HFFc6 (cell line): ENCODE data around the gene STEAP3. TPM values are rescaled to one million over a fixed set of nuclear protein-coding genes. Genes with fewer than 3 reads are reported as not detected.

ENCODE experiments used
- DNase-seq: peaks from one replicate; pipeline ENCODE4 v3.0.0-alpha.2; 2018
- H3K27ac Mint-ChIP-seq: 2 replicates; pipeline ENCODE4 v1.8.0; 2020; ENCODE audit warnings: mild to moderate bottlenecking, mixed read lengths
- H3K27me3 Mint-ChIP-seq: 2 replicates; pipeline ENCODE4 v1.8.0; 2021; ENCODE audit warnings: mild to moderate bottlenecking, moderate library complexity, mixed read lengths; ENCODE audit not compliant: insufficient read depth
- H3K36me3 Mint-ChIP-seq: 2 replicates; pipeline ENCODE4 v1.8.0; 2021; ENCODE audit warnings: low read depth, mixed read lengths
- H3K4me1 Mint-ChIP-seq: 2 replicates; pipeline ENCODE4 v1.8.0; 2020; ENCODE audit warnings: low read depth, mixed read lengths
- H3K4me3 Mint-ChIP-seq: 2 replicates; pipeline ENCODE4 v1.8.0; 2020; ENCODE audit warnings: mild to moderate bottlenecking, moderate library complexity, mixed read lengths
- H3K9me3 Mint-ChIP-seq: 2 replicates; pipeline ENCODE4 v1.8.0; 2020; ENCODE audit warnings: mild to moderate bottlenecking, mixed read lengths
- total RNA-seq, 6 experiments: library from RNA; stranded (reverse); fragmentation: NEBNext Ultra II Directional; extraction: Animal tissue kit (Norgen Biotek cat#: 25700); gene quantifications; 2 replicates in 1 of 6; 3 replicates in 5 of 6; pipeline ENCODE4 v1.2.3, GENCODE V29; 2021
- TF ChIP-seq, protein P1 (sequence below): fragments of 200-600 bp; sonication (generic); IDR thresholded peaks from 2 replicates; pipeline ENCODE4 v1.5.0; 2021; ENCODE audit warnings: antibody characterized with exemption, mild to moderate bottlenecking

Gene STEAP3
- total RNA-seq, 6 experiments from 2014 or later: 20.7 to 37.3 (median 30.9) TPM

DNA sequence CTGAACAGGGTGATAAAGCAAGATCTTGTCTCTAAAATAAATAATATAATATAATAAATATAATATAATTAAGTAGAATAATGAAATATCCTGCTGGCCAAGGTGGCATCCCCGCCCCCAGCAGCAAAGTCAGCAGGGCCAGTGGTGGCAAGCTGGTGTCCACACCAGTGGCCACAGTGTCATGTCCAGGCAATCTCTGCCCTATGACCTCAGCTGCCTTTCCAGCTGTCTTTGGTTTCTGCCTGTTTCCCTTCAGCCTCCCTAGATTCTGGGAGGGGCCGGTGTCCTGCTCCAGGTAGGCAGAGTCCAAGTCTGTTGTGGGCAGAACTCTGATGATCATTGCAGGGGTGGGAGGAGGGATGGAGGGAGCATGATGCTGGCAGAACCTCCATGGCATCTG is 16.2 kb upstream of the STEAP3 start:
- H3K36me3 Mint-ChIP-seq: no peaks in the 10 kb centered on the region
- H3K4me1 Mint-ChIP-seq: no peaks in the 10 kb centered on the region
- DNase-seq: no peak
- no peak overlapping the region for H3K4me3 Mint-ChIP-seq
- H3K27ac Mint-ChIP-seq: no peak overlapping the region
- TF ChIP-seq, protein P1, sequence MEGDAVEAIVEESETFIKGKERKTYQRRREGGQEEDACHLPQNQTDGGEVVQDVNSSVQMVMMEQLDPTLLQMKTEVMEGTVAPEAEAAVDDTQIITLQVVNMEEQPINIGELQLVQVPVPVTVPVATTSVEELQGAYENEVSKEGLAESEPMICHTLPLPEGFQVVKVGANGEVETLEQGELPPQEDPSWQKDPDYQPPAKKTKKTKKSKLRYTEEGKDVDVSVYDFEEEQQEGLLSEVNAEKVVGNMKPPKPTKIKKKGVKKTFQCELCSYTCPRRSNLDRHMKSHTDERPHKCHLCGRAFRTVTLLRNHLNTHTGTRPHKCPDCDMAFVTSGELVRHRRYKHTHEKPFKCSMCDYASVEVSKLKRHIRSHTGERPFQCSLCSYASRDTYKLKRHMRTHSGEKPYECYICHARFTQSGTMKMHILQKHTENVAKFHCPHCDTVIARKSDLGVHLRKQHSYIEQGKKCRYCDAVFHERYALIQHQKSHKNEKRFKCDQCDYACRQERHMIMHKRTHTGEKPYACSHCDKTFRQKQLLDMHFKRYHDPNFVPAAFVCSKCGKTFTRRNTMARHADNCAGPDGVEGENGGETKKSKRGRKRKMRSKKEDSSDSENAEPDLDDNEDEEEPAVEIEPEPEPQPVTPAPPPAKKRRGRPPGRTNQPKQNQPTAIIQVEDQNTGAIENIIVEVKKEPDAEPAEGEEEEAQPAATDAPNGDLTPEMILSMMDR: no peak
- peaks cover 41% of the 10 kb centered on the region for H3K27me3 Mint-ChIP-seq
- H3K9me3 Mint-ChIP-seq: no peaks in the 10 kb centered on the region

DNA sequence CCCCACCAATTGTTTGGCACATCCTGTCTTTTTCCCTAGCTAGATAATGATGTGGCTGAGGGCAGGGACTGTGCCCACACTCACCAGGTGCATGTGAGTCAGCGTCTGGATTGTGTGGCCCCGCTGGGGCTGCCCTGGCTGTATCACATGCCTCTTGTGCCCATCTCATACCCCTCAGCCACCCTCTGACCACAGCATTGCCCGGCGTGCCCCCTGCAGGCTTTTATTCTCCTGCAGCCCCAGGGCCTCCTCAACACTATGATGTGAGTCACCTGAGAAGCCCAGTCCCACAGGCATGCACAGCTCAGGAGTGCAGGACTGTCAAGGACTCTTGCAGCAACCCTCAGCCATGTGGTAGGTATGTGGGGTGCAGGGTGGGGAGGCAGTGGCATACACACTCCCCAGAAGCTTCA is 14.8 kb upstream of the STEAP3 start:
- no peak overlapping the region for H3K4me3 Mint-ChIP-seq
- TF ChIP-seq, protein P1: peak; percentile 22; the same call in 1 of the 2 replicates
- no peak for DNase-seq
- H3K9me3 Mint-ChIP-seq: no peaks in the 10 kb centered on the region
- H3K27ac Mint-ChIP-seq: no peak overlapping the region
- no peaks in the 10 kb centered on the region for H3K36me3 Mint-ChIP-seq
- H3K27me3 Mint-ChIP-seq: peaks cover 34% of the 10 kb centered on the region
- no peaks in the 10 kb centered on the region for H3K4me1 Mint-ChIP-seq

DNA sequence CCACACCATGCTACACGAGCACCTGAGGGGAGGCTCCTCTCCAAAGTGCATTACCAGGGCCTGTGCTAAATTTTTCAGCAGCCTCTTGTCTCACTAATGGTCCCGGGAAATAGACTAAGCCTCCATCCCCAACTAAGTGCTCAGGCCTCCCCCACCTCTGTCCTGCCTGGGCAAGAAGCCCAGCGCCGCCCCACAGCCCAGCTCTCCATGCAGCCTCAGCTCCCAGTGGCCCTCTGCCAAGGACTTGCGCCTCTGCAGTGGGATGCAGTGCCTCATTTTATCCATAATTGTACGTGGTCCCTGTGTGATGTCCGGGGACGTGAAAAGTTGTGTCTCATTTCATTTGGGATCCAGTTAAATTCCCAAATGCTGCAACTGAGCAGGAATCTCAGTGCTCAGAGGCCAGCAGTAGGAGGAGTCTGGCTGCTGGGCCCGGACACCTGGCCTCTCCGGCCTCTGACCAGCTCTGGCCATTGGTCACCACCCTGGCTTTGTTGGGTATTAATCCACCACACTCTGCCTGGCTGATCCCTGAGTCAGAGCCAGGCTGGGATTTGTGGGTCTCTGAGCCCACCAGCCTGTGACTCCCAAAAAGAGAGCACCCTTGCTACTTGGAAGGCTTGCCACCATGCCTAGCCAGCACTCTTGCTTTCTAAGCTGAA is 11.4 kb upstream of the STEAP3 start:
- Mint-ChIP-seq H3K4me3 (no peak overlapping the region), H3K27me3 (peaks cover 27% of the 10 kb centered on the region), H3K27ac (no peak overlapping the region), H3K4me1 (no peaks in the 10 kb centered on the region), H3K36me3 (no peaks in the 10 kb centered on the region), H3K9me3 (no peaks in the 10 kb centered on the region)
- DNase-seq: no peak
- TF ChIP-seq, protein P1: no peak

DNA sequence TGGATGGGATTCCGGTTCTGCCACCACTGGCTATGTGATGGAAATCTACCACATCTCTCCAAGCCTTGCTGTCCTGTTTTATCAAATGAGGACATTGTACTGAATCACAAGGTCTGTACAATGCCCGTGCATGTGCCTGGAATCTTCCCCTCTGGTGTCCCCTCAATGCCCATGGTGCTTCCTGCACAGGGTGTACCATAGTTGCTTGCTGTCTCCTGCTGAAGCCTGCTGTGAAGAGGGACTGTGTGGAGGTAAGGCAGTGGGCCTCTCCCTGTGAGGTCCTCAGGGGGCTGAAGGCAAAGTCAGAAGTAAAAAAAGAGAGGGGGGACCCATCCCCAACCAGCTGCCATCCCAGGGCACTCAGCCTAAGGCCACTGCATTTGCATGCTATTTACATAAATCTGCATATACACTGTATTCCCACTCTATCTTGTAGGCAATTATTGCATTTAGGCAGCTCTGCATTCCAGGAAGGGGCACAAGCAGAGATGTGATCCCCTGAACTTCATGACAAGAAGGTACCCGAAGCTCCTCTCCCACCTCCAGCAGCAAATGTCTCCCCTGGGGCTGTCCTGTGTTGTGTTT is 9.1 kb upstream of the STEAP3 start:
- no peaks in the 10 kb centered on the region for H3K36me3 Mint-ChIP-seq
- TF ChIP-seq, protein P1: no peak
- no peak for DNase-seq
- H3K9me3 Mint-ChIP-seq: no peaks in the 10 kb centered on the region
- H3K27me3 Mint-ChIP-seq: peaks cover 17% of the 10 kb centered on the region
- no peak overlapping the region for H3K4me3 Mint-ChIP-seq
- peaks cover 9% of the 10 kb centered on the region for H3K4me1 Mint-ChIP-seq
- no peak overlapping the region for H3K27ac Mint-ChIP-seq

DNA sequence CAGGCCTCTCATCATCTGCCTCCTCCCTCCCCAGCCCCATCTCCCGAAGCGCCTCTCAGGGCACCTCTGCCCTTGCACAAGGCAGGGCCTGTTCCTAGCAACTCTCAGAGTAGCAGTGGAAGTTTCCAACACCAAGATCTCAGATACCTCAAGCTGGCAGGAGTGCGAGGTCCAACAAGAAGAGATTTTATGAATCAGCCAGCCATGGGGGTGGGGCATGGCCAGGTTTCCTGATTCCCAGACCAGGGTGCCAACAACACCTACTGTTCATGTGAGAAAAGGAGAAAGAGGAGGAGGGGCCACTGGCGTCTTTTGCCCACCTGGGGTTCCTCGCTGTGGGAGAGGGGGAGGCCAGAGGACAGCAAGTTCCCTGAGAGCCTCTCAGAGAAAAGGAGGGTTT is 6.6 kb upstream of the STEAP3 start:
- TF ChIP-seq, protein P1: no peak
- Mint-ChIP-seq H3K4me1 (peaks cover 16% of the 10 kb centered on the region), H3K9me3 (no peaks in the 10 kb centered on the region), H3K27me3 (peaks cover 19% of the 10 kb centered on the region), H3K27ac (no peak overlapping the region), H3K36me3 (no peaks in the 10 kb centered on the region), H3K4me3 (no peak overlapping the region)
- no peak for DNase-seq
